PC-9 (cell line): ENCODE measurements around the gene SLC8A3. TPM values are rescaled to one million over a fixed set of nuclear protein-coding genes. Genes with fewer than 3 reads are reported as not detected.

Source experiments
- BruUV-seq: library from RNA; stranded (reverse); fragments of 400-500 nt; replicated peaks from 2 replicates; lab custom pipeline; 2021; lab: Mats Ljungman, UMichigan
- CTCF ChIA-PET: fragments of 300-600 bp; sonication (Branson Sonifier 250); formaldehyde crosslinking; loops from one replicate; lab custom pipeline; 2022; ENCODE audit warnings: antibody characterized with exemption; lab: Charles Lee
- POLR2A ChIA-PET: fragments of 300-600 bp; sonication (Branson Sonifier 250); formaldehyde crosslinking; loops from one replicate; lab custom pipeline; 2022; ENCODE audit warnings: antibody characterized with exemption; ENCODE audit not compliant: unreplicated experiment; lab: Charles Lee
- DNase-seq, 2 experiments: peaks; one replicate each; pipeline versions ENCODE4 v3.0.0 to v3.0.0-alpha.2; 2015 to 2022; ENCODE audit warnings: mixed read lengths in 1 of 2
- H2AFZ ChIP-seq: fragments of 200-600 bp; sonication (generic); 2 replicates; pipeline ENCODE4 v1.8.1; 2017; ENCODE audit warnings: antibody characterized with exemption
- H3F3A ChIP-seq: fragments of 200-600 bp; sonication (generic); 2 replicates; pipeline ENCODE4 v1.8.1; 2017; ENCODE audit warnings: antibody characterized with exemption, mild to moderate bottlenecking, low read depth; ENCODE audit not compliant: insufficient read depth
- H3K27ac ChIP-seq: fragments of 200-600 bp; sonication (generic); 2 replicates; pipeline ENCODE4 v1.6.1; 2016; ENCODE audit warnings: mixed run types
- H3K27me3 ChIP-seq: fragments of 200-600 bp; sonication (generic); 2 replicates; pipeline ENCODE4 v1.6.1; 2016; ENCODE audit warnings: low read depth, mixed run types; ENCODE audit not compliant: insufficient read depth
- H3K36me3 ChIP-seq: fragments of 200-600 bp; sonication (generic); 2 replicates; pipeline ENCODE4 v1.6.1; 2016; ENCODE audit warnings: low read depth, mixed run types
- H3K4me1 ChIP-seq: fragments of 200-600 bp; sonication (generic); replicated peaks from 2 replicates; pipeline ENCODE4 v1.6.1; 2016; ENCODE audit warnings: mixed run types; ENCODE audit not compliant: insufficient read depth
- H3K4me2 ChIP-seq: fragments of 200-600 bp; sonication (generic); 2 replicates; pipeline ENCODE4 v1.6.1; 2017; ENCODE audit warnings: mixed run types
- H3K4me3 ChIP-seq: fragments of 200-600 bp; sonication (generic); 2 replicates; pipeline ENCODE4 v1.6.1; 2016; ENCODE audit warnings: mixed run types
- H3K79me2 ChIP-seq: fragments of 200-600 bp; sonication (generic); 2 replicates; pipeline ENCODE4 v1.6.1; 2017; ENCODE audit warnings: low read depth, mixed run types
- H3K9me2 ChIP-seq: fragments of 200-600 bp; sonication (generic); 2 replicates; pipeline ENCODE4 v1.8.1; 2017; ENCODE audit warnings: mild to moderate bottlenecking; ENCODE audit not compliant: insufficient read depth
- H3K9me3 ChIP-seq: fragments of 200-600 bp; sonication (generic); 2 replicates; pipeline ENCODE4 v1.8.1; 2016; ENCODE audit warnings: low read depth; ENCODE audit not compliant: insufficient read depth
- H4K20me1 ChIP-seq: fragments of 200-600 bp; sonication (generic); 2 replicates; pipeline ENCODE4 v1.8.1; 2017; ENCODE audit not compliant: insufficient read depth
- CTCF ChIP-seq: fragments of 200-600 bp; sonication (generic); conservative IDR thresholded peaks from 2 replicates; pipeline ENCODE4 v1.6.1; 2017; ENCODE audit warnings: mixed run types, antibody characterized with exemption, mild to moderate bottlenecking, moderate library complexity
- EZH2 ChIP-seq: fragments of 200-600 bp; sonication (generic); IDR thresholded peaks from 2 replicates; pipeline ENCODE4 v1.8.0; 2017; ENCODE audit warnings: antibody characterized with exemption, low read depth
- intact Hi-C: fragments of 100-400 bp; cut with micrococcal nuclease; formaldehyde crosslinking; loops from one replicate; pipeline ENCODE4 v1.10.0; 2022; ENCODE audit not compliant: unreplicated experiment
- total RNA-seq: library from RNA; stranded (reverse); gene quantifications from 2 replicates; pipeline ENCODE4 v1.2.3, GENCODE V29; 2021

The SLC8A3 gene
- total RNA-seq, 1 experiment from 2014 or later, result not detected

DNA sequence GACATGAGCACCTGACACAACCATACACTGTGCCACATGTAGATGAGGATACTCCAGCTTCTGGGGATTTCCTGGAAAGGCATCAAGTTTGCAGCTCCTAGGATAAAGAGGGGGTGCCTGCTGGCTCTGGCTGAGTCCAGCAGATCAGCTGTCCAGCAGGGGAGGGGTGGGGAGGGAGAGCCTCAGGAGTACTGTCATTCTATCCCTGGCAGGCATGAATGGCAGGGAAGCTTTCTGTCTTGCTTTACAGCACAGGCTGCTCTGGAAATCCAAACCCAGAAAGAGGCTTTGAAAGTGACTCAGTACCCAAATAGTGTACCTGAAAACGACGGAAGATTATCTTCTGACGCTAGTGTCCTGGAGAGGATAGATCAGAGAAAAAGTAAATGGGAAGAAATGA is 32.2 kb downstream of the SLC8A3 start:
- ChIA-PET POLR2A (no interaction called here), CTCF (no interaction called here)
- no peak overlapping the region for H3K27ac ChIP-seq
- no peaks in the 10 kb centered on the region for H3F3A ChIP-seq
- H2AFZ ChIP-seq, result no peak overlapping the region
- no peaks in the 10 kb centered on the region for H3K9me2 ChIP-seq
- no peaks in the 10 kb centered on the region for H4K20me1 ChIP-seq
- no peaks in the 10 kb centered on the region for H3K36me3 ChIP-seq
- no peaks in the 10 kb centered on the region for H3K9me3 ChIP-seq
- intact Hi-C loops, result no loop called here
- no peak overlapping the region for H3K4me3 ChIP-seq
- H3K27me3 ChIP-seq, result peaks cover 74% of the 10 kb centered on the region
- no peak overlapping the region for H3K4me2 ChIP-seq
- BruUV-seq, result no TSS peak
- no peaks in the 10 kb centered on the region for H3K4me1 ChIP-seq
- no peaks in the 10 kb centered on the region for H3K79me2 ChIP-seq
- TF ChIP-seq EZH2 (no peak), CTCF (no peak)
- no peak for DNase-seq

- Histone ChIP-seq H3K27me3 (peaks cover 88% of the 10 kb centered on the region), H3K27ac (no peak overlapping the region), H3K79me2 (no peaks in the 10 kb centered on the region), H3K9me2 (no peaks in the 10 kb centered on the region), H2AFZ (no peak overlapping the region), H4K20me1 (no peaks in the 10 kb centered on the region), H3K4me1 (no peaks in the 10 kb centered on the region), H3K4me3 (no peak overlapping the region), H3F3A (no peaks in the 10 kb centered on the region), H3K36me3 (no peaks in the 10 kb centered on the region), H3K9me3 (no peaks in the 10 kb centered on the region), H3K4me2 (no peak overlapping the region)
- no peak for DNase-seq
- intact Hi-C loops, result no loop called here
- no peak for TF ChIP-seq EZH2
- no peak for TF ChIP-seq CTCF
- ChIA-PET POLR2A (no interaction called here), CTCF (no interaction called here)
- BruUV-seq, result no TSS peak
Observed at GRCh38 chr14:70152704-70153103, 36.0 kb downstream of the SLC8A3 start.

GRCh38 chr14:70152081-70152480 is 36.7 kb downstream of the SLC8A3 start:
- no peak overlapping the region for H3K27ac ChIP-seq
- DNase-seq, result no peak
- no peaks in the 10 kb centered on the region for H3K36me3 ChIP-seq
- no peaks in the 10 kb centered on the region for H3K9me2 ChIP-seq
- ChIA-PET POLR2A (no interaction called here), CTCF (no interaction called here)
- H3K4me3 ChIP-seq, result no peak overlapping the region
- no peak overlapping the region for H2AFZ ChIP-seq
- intact Hi-C loops, result no loop called here
- no peak overlapping the region for H3K4me2 ChIP-seq
- H3K4me1 ChIP-seq, result no peaks in the 10 kb centered on the region
- no peaks in the 10 kb centered on the region for H3K9me3 ChIP-seq
- H4K20me1 ChIP-seq, result no peaks in the 10 kb centered on the region
- H3K79me2 ChIP-seq, result no peaks in the 10 kb centered on the region
- no peaks in the 10 kb centered on the region for H3F3A ChIP-seq
- H3K27me3 ChIP-seq, result peaks cover 88% of the 10 kb centered on the region
- BruUV-seq, result no TSS peak
- TF ChIP-seq EZH2 (no peak), CTCF (no peak)
